KMS-11 (cell line): ENCODE results near the gene HSD17B12.

Experiments
- H2AFZ ChIP-seq: fragments of 200-600 bp; sonication (generic); 2 replicates; pipeline ENCODE4 v1.6.1; 2016; ENCODE audit warnings: antibody characterized with exemption, mixed run types, low read depth
- H3K27ac ChIP-seq: fragments of 200-600 bp; sonication (generic); 2 replicates; pipeline ENCODE4 v1.6.1; 2016; ENCODE audit warnings: mild to moderate bottlenecking, mixed run types
- H3K27me3 ChIP-seq: fragments of 200-600 bp; sonication (generic); 2 replicates; pipeline ENCODE4 v1.6.1; 2017; ENCODE audit warnings: mild to moderate bottlenecking, low read depth, mixed run types, moderate library complexity; ENCODE audit not compliant: insufficient read depth
- H3K36me3 ChIP-seq: fragments of 200-600 bp; sonication (generic); 2 replicates; pipeline ENCODE4 v1.6.1; 2017; ENCODE audit warnings: mild to moderate bottlenecking, mixed run types; ENCODE audit not compliant: insufficient read depth
- H3K4me1 ChIP-seq: fragments of 200-600 bp; sonication (generic); 2 replicates; pipeline ENCODE4 v1.6.1; 2016; ENCODE audit warnings: mild to moderate bottlenecking, low read depth, mixed run types; ENCODE audit not compliant: poor library complexity, severe bottlenecking
- H3K4me2 ChIP-seq: fragments of 200-600 bp; sonication (generic); 2 replicates; pipeline ENCODE4 v1.7.0; 2016; ENCODE audit warnings: mild to moderate bottlenecking, mixed run types
- H3K4me3 ChIP-seq: fragments of 200-600 bp; sonication (generic); IDR thresholded peaks from 2 replicates; pipeline ENCODE4 v1.6.1; 2017; ENCODE audit warnings: low read depth, low read length, mixed read lengths; ENCODE audit not compliant: insufficient read depth
- H3K79me2 ChIP-seq: fragments of 200-600 bp; sonication (generic); 2 replicates; pipeline ENCODE4 v1.6.1; 2016; ENCODE audit warnings: low read depth, mixed run types; ENCODE audit not compliant: insufficient read depth
- H3K9ac ChIP-seq: fragments of 200-600 bp; sonication (generic); 2 replicates; pipeline ENCODE4 v1.6.1; 2016; ENCODE audit warnings: mild to moderate bottlenecking, mixed run types
- H4K20me1 ChIP-seq: fragments of 200-600 bp; sonication (generic); 2 replicates; pipeline ENCODE4 v1.6.1; 2016; ENCODE audit warnings: mild to moderate bottlenecking, mixed run types; ENCODE audit not compliant: insufficient read depth
- TF ChIP-seq, protein P1 (sequence below): fragments of 200-600 bp; sonication (generic); conservative IDR thresholded peaks from 2 replicates; pipeline ENCODE4 v1.6.1; 2017; ENCODE audit warnings: low read depth, mild to moderate bottlenecking, antibody characterized with exemption, low read length, moderate library complexity, mixed read lengths

The HSD17B12 gene

DNA sequence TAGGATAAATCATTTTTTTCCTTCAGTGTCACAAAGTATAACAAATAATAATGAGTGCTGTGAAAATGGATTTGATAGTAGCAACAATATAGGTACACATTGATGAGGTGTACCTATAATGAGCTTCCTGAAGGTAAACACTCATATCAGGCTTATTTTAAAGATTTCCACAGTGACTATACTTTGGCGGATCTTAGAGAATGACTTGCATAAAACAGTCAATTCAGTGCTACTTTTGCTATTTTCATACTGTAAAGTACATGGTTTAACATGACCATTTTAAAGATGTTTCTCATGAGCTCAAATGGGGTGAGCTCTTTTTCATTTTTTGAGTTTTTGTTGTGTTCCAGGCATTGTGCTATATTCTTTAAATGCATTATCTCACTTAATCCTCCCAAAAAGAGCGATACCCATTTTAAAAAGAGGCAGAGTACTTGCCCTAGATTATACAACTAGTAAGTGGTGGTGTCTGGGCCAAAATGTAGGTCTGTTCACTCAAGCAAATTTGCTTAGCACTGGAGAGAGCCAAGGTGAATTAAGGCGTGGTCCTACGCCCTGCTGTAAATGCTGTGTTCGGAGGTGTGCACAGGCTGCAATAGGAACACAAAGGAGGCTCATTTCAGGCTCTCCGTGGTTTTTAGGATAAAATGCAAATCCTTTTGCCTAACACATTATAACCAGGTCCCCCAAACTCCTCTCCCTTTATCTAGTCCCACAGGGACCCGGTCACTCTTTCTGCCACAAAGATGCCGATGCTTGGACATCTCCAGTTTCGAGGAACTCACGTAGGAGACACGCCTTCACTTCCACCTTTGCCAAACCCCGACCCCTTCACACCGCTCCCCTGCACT is 199.5 kb downstream of the HSD17B12 start:
- Histone ChIP-seq H4K20me1 (no peaks in the 10 kb centered on the region), H2AFZ (peak overlapping the region; percentile 91), H3K36me3 (no peaks in the 10 kb centered on the region), H3K79me2 (no peaks in the 10 kb centered on the region), H3K9ac (no peak overlapping the region), H3K27me3 (peaks cover 4% of the 10 kb centered on the region; the same call in 1 of the 2 replicates), H3K4me3 (peak overlapping the region; percentile 34), H3K4me2 (peak overlapping the region; percentile 86; the same call in 1 of the 2 replicates), H3K27ac (no peak overlapping the region), H3K4me1 (peaks cover 8% of the 10 kb centered on the region)
- TF ChIP-seq, protein P1, sequence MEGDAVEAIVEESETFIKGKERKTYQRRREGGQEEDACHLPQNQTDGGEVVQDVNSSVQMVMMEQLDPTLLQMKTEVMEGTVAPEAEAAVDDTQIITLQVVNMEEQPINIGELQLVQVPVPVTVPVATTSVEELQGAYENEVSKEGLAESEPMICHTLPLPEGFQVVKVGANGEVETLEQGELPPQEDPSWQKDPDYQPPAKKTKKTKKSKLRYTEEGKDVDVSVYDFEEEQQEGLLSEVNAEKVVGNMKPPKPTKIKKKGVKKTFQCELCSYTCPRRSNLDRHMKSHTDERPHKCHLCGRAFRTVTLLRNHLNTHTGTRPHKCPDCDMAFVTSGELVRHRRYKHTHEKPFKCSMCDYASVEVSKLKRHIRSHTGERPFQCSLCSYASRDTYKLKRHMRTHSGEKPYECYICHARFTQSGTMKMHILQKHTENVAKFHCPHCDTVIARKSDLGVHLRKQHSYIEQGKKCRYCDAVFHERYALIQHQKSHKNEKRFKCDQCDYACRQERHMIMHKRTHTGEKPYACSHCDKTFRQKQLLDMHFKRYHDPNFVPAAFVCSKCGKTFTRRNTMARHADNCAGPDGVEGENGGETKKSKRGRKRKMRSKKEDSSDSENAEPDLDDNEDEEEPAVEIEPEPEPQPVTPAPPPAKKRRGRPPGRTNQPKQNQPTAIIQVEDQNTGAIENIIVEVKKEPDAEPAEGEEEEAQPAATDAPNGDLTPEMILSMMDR: no peak

DNA sequence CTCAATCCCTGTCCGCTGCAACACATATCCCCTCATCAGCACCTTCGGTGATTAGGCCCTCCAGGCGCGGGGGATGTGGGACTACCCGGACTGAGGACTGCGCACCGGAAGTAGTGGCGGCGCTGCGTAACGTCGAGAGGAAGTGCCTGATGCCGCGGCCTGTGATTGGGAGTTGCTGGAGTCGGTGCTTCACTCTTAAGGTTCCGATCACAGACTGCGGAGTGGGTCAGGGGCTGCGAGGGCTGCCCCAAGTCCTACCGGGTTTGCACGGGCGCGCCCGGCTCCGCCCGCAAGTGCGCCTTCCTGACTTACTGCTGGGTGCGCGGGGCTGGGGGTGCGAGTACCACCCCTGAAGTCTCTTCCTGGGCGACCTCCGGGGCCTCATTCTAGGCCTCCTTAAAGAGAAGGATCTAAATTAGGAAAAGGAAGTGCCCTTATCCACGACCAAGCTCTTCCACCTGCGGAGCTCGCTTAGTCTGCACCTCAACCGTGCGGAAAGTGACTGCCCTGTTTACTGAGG is 200.2 kb downstream of the HSD17B12 start, which contains the start of gene ALKBH3:
ALKBH3 (plus strand) TSS at position 192 of the 520 bp plus-strand sequence. CDS start 1,822 bp downstream, outside the sequence.
- no peaks in the 10 kb centered on the region for H3K36me3 ChIP-seq
- peak within 1 kb of the TSS; percentile 34 for H3K4me3 ChIP-seq
- H3K27ac ChIP-seq: peak within 1 kb of the TSS; percentile 35; the same call in 1 of the 2 replicates
- H3K4me2 ChIP-seq: peak within 1 kb of the TSS; percentile 86
- peak within 1 kb of the TSS; percentile 59; the same call in 1 of the 2 replicates for H3K9ac ChIP-seq
- H2AFZ ChIP-seq: peak within 1 kb of the TSS; percentile 91
- peaks cover 8% of the 10 kb centered on the region for H3K4me1 ChIP-seq
- no peaks in the 10 kb centered on the region for H4K20me1 ChIP-seq
- H3K27me3 ChIP-seq: peaks cover 4% of the 10 kb centered on the region; the same call in 1 of the 2 replicates
- H3K79me2 ChIP-seq: no peaks in the 10 kb centered on the region
- TF ChIP-seq, protein P1: no peak

DNA sequence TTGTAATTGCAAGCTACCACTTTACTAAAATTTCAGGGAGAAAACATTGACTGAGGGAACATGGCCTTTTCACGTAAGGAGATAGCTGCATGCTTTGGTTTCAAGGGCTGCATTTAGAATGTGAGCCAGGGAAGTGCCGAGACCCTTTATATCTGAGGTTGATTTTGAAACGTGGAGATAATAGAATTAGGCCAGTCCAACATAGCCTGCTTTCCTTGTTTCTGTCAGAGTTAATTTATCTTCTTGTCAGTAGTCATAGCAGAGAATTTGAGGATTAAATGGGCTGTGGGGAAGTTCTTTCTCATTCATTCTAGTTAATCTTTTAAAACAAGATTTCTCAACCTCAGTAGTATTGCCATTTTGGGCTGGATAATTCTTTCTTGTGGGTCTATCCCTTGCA is 212.3 kb downstream of the HSD17B12 start:
- no peaks in the 10 kb centered on the region for H4K20me1 ChIP-seq
- H3K4me3 ChIP-seq: no peak overlapping the region
- H3K36me3 ChIP-seq: 0 out of 2 replicates have a peak, but pooled peaks cover 3% of the 10 kb centered on the region
- H2AFZ ChIP-seq: no peak overlapping the region
- no peaks in the 10 kb centered on the region for H3K79me2 ChIP-seq
- no peak overlapping the region for H3K27ac ChIP-seq
- TF ChIP-seq, protein P1: no peak
- no peaks in the 10 kb centered on the region for H3K27me3 ChIP-seq
- no peak overlapping the region for H3K9ac ChIP-seq
- no peak overlapping the region for H3K4me2 ChIP-seq
- no peaks in the 10 kb centered on the region for H3K4me1 ChIP-seq

DNA sequence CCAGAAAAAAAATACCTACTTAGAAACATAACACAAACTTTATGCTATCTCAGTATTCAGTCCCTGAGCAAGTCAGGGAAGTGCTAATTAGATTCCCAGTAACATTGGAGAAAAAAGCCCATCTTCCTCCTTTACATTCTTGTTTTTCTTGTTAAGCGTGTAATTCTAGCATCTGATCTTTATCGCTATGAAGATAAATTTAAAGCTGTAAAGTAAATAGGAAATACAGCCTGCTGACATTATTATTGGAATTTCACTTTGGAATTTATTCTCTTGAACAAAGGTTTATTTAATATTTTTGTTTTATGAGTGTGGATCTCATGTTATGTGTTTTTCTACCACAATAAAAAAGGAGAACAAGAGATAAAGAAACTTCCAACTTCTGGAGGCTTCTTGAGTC is 214.0 kb downstream of the HSD17B12 start:
- no peak overlapping the region for H2AFZ ChIP-seq
- H3K36me3 ChIP-seq: 0 out of 2 replicates have a peak, but pooled peaks cover 3% of the 10 kb centered on the region
- no peaks in the 10 kb centered on the region for H3K4me1 ChIP-seq
- H3K9ac ChIP-seq: no peak overlapping the region
- no peak overlapping the region for H3K27ac ChIP-seq
- no peak overlapping the region for H3K4me3 ChIP-seq
- H3K79me2 ChIP-seq: no peaks in the 10 kb centered on the region
- TF ChIP-seq, protein P1: no peak
- no peaks in the 10 kb centered on the region for H3K27me3 ChIP-seq
- no peaks in the 10 kb centered on the region for H4K20me1 ChIP-seq
- no peak overlapping the region for H3K4me2 ChIP-seq
